ENCODE data around the gene CTNND1.

- no peak for TF ChIP-seq CTCF (conservative IDR thresholded peaks at IDR 0.05; ENCODE audit: low read length)
- TF ChIP-seq EZH2phosphoT487 (IDR thresholded peaks at IDR 0.05; ENCODE audit: borderline replicate concordance, low read depth, low read length), result no peak
Measured at GRCh38 chr11:57804466-57804865, 42.9 kb downstream of the CTNND1 start.
